Muscle layer of duodenum (tissue), 2 donors: ENCODE results near the gene LIPM.

Experiments used
- H3K27ac ChIP-seq: one replicate; pipeline ENCODE4 v1.7.0; 2013; ENCODE audit warnings: mild to moderate bottlenecking, low read length
- H3K27me3 ChIP-seq: one replicate; pipeline ENCODE4 v1.7.0; 2013; ENCODE audit warnings: low read depth, mild to moderate bottlenecking, control low read depth, low read length
- H3K36me3 ChIP-seq, 2 donors: one replicate each; pipeline ENCODE4 v1.7.0; 2013; ENCODE audit warnings: low read length in 2 of 2, control low read depth in 1 of 2, mild to moderate bottlenecking in 1 of 2; ENCODE audit not compliant: insufficient read depth in 2 of 2, control insufficient read depth in 1 of 2
- H3K4me1 ChIP-seq, 2 donors: one replicate each; pipeline ENCODE4 v1.7.0; 2013; ENCODE audit warnings: low read length in 2 of 2, mild to moderate bottlenecking in 2 of 2, control low read depth in 1 of 2, moderate library complexity in 1 of 2; ENCODE audit not compliant: insufficient read depth in 2 of 2, control insufficient read depth in 1 of 2
- H3K4me3 ChIP-seq, 2 donors: one replicate each; pipeline ENCODE4 v1.7.0; 2013; ENCODE audit warnings: low read length in 2 of 2, low read depth in 1 of 2, mild to moderate bottlenecking in 1 of 2
- H3K9me3 ChIP-seq, 2 donors: one replicate each; pipeline ENCODE4 v1.7.0; 2013; ENCODE audit warnings: low read length in 2 of 2, control low read depth in 1 of 2, mild to moderate bottlenecking in 1 of 2; ENCODE audit not compliant: control insufficient read depth in 1 of 2
- donor health status: healthy.

The LIPM gene

GRCh38 chr10:88841316-88842111 is 39.0 kb downstream of the LIPM start:
- no peak overlapping the region for H3K27ac ChIP-seq
- H3K4me3 ChIP-seq: no peak overlapping the region
- no peaks in the 10 kb centered on the region for H3K4me1 ChIP-seq
- no peaks in the 10 kb centered on the region for H3K27me3 ChIP-seq
- H3K36me3 ChIP-seq: no peaks in the 10 kb centered on the region
- H3K9me3 ChIP-seq: no peaks in the 10 kb centered on the region

GRCh38 chr10:88843171-88843570 is 40.6 kb downstream of the LIPM start:
- H3K36me3 ChIP-seq: no peaks in the 10 kb centered on the region
- H3K27me3 ChIP-seq: no peaks in the 10 kb centered on the region
- H3K27ac ChIP-seq: no peak overlapping the region
- H3K9me3 ChIP-seq: no peaks in the 10 kb centered on the region
- H3K4me3 ChIP-seq: no peak overlapping the region
- no peaks in the 10 kb centered on the region for H3K4me1 ChIP-seq

- peak overlapping the region; percentile 19 for H3K27ac ChIP-seq
- no peaks in the 10 kb centered on the region for H3K36me3 ChIP-seq
- H3K4me1 ChIP-seq: no peaks in the 10 kb centered on the region
- H3K27me3 ChIP-seq: no peaks in the 10 kb centered on the region
- no peaks in the 10 kb centered on the region for H3K9me3 ChIP-seq
- H3K4me3 ChIP-seq: no peak overlapping the region
These were observed 46.0 kb downstream of the LIPM start for GRCh38 chr10:88848499-88848898.

- Histone ChIP-seq H3K36me3 (no peaks in the 10 kb centered on the region), H3K4me3 (no peak overlapping the region), H3K27ac (no peak overlapping the region), H3K27me3 (no peaks in the 10 kb centered on the region), H3K4me1 (no peaks in the 10 kb centered on the region), H3K9me3 (no peaks in the 10 kb centered on the region)
These were observed 46.7 kb downstream of the LIPM start for GRCh38 chr10:88849234-88849633.

- no peaks in the 10 kb centered on the region for H3K36me3 ChIP-seq
- H3K4me3 ChIP-seq: peak overlapping the region in 1 of 2 donors; percentile 40
- peak overlapping the region; percentile 57 for H3K27ac ChIP-seq
- no peaks in the 10 kb centered on the region for H3K4me1 ChIP-seq
- H3K27me3 ChIP-seq: no peaks in the 10 kb centered on the region
- no peaks in the 10 kb centered on the region for H3K9me3 ChIP-seq
These were observed 48.2 kb downstream of the LIPM start for GRCh38 chr10:88850712-88851111.

GRCh38 chr10:88851706-88852105 is 49.2 kb downstream of the LIPM start, which contains the start of gene ANKRD22:
Gene ANKRD22, minus strand, starts transcription at chr10:88851844. Its CDS starts 237 bp downstream, at chr10:88851607.
- no peaks in the 10 kb centered on the region for H3K9me3 ChIP-seq
- peak within 1 kb of the TSS; percentile 57 for H3K27ac ChIP-seq
- H3K4me1 ChIP-seq: no peaks in the 10 kb centered on the region
- no peaks in the 10 kb centered on the region for H3K36me3 ChIP-seq
- H3K4me3 ChIP-seq: peak within 1 kb of the TSS in 1 of 2 donors; percentile 40
- no peaks in the 10 kb centered on the region for H3K27me3 ChIP-seq

- no peak overlapping the region for H3K4me3 ChIP-seq
- H3K4me1 ChIP-seq: no peaks in the 10 kb centered on the region
- H3K36me3 ChIP-seq: no peaks in the 10 kb centered on the region
- H3K27me3 ChIP-seq: no peaks in the 10 kb centered on the region
- H3K9me3 ChIP-seq: no peaks in the 10 kb centered on the region
- H3K27ac ChIP-seq: no peak overlapping the region
These were observed 49.8 kb downstream of the LIPM start for GRCh38 chr10:88852327-88852726.

- Histone ChIP-seq H3K36me3 (no peaks in the 10 kb centered on the region), H3K27me3 (no peaks in the 10 kb centered on the region), H3K4me3 (no peak overlapping the region), H3K9me3 (no peaks in the 10 kb centered on the region), H3K27ac (no peak overlapping the region), H3K4me1 (peaks cover 0 to 2% of the 10 kb centered on the region in 2 donors)
These were observed 50.8 kb downstream of the LIPM start for GRCh38 chr10:88853155-88853881.

GRCh38 chr10:88854684-88855083 is 52.2 kb downstream of the LIPM start:
- Histone ChIP-seq H3K9me3 (no peaks in the 10 kb centered on the region), H3K27me3 (no peaks in the 10 kb centered on the region), H3K4me3 (no peak overlapping the region), H3K36me3 (no peaks in the 10 kb centered on the region), H3K4me1 (peaks cover 4 to 11% of the 10 kb centered on the region in 2 donors), H3K27ac (no peak overlapping the region)

- H3K27ac ChIP-seq: no peak overlapping the region
- no peaks in the 10 kb centered on the region for H3K36me3 ChIP-seq
- H3K4me3 ChIP-seq: no peak overlapping the region
- H3K9me3 ChIP-seq: no peaks in the 10 kb centered on the region
- H3K4me1 ChIP-seq: peaks cover 4 to 11% of the 10 kb centered on the region in 2 donors
- no peaks in the 10 kb centered on the region for H3K27me3 ChIP-seq
These were observed 55.3 kb downstream of the LIPM start for GRCh38 chr10:88857831-88858230.

GRCh38 chr10:88858491-88858890 is 56.0 kb downstream of the LIPM start:
- Histone ChIP-seq H3K27ac (no peak overlapping the region), H3K36me3 (no peaks in the 10 kb centered on the region)

More at GRCh38 chr10:88858491-88858890, 56.0 kb downstream of the LIPM start:
- H3K27me3 ChIP-seq: no peaks in the 10 kb centered on the region
- H3K4me1 ChIP-seq: peaks cover 4 to 11% of the 10 kb centered on the region in 2 donors
- H3K4me3 ChIP-seq: no peak overlapping the region
- no peaks in the 10 kb centered on the region for H3K9me3 ChIP-seq
